ENCODE measurements around the gene USP3. TPM values are rescaled to one million over a fixed set of nuclear protein-coding genes. Genes with fewer than 3 reads are reported as not detected.

USP3 gene
- polyA plus RNA-seq, 1 of the 3 experiments (the other 2 are of a cell fraction): 9.3 TPM

- Histone ChIP-seq H3K4me1 (ENCODE audit: control insufficient read depth in 1 of 2, insufficient read depth in 2 of 2, low read depth in 1 of 2, low read length in 1 of 2) (peaks cover 30 to 47% of the 10 kb centered on the region in 2 experiments; a peak in 3 of 4 replicates), H3K9me2 (no peaks in the 10 kb centered on the region), H4K20me1 (ENCODE audit: insufficient read depth) (peaks cover 54% of the 10 kb centered on the region), H3K4me3 (ENCODE audit: low read depth in 2 of 2, low read length in 1 of 2) (no peak overlapping the region), H3K4me2 (peak overlapping the region; percentile 16; the same call in 1 of the 2 replicates), H2AFZ (ENCODE audit: low read depth) (no peak overlapping the region), H3K36me3 (replicated peaks in 1 of 2; ENCODE audit: control insufficient read depth in 1 of 2, insufficient read depth in 2 of 2, low read length in 1 of 2) (no peaks in the 10 kb centered on the region), H3K9ac (no peak overlapping the region), H3K9me3 (no peaks in the 10 kb centered on the region), H3K27ac (ENCODE audit: low read depth in 2 of 2, low read length in 1 of 2) (peak overlapping the region in 1 of 2 experiments; percentile 77; a peak in 1 of 4 replicates), H3K79me2 (ENCODE audit: insufficient read depth) (peaks cover 79% of the 10 kb centered on the region), H3F3A (replicated peaks; ENCODE audit: insufficient read depth) (peaks cover 30% of the 10 kb centered on the region), H3K27me3 (ENCODE audit: insufficient read depth) (no peaks in the 10 kb centered on the region)
- WGBS (ENCODE audit: low lambda C conversion rate): 31% methylated on average over 2 of the region's 2 CpGs
- ChIA-PET POLR2A (interaction anchor here (0.6 kb wide), 1 partner anchor 123 kb away, joined by 3 read pairs; no protein-coding TSS in a partner anchor), CTCF (interaction anchor here (0.9 to 1.8 kb wide), 3 partner anchors 15 to 102 kb away, joined by 3 to 5 read pairs (median 5); no protein-coding TSS in a partner anchor)
- TF ChIP-seq FOSL2 (IDR thresholded peaks at IDR 0.05; ENCODE audit: borderline replicate concordance, low read depth): no peak
- no peak for TF ChIP-seq USF1 (IDR thresholded peaks at IDR 0.05; ENCODE audit: borderline replicate concordance, low read depth)
- no peak for TF ChIP-seq JUND (IDR thresholded peaks at IDR 0.05)
- no peak for DNase-seq
Measured at GRCh38 chr15:63507878-63508818, 3.8 kb downstream of the USP3 start.

GRCh38 chr15:63509056-63509954 lies 4.9 kb downstream of the USP3 start:
- Histone ChIP-seq H3K4me3 (ENCODE audit: low read depth in 2 of 2, low read length in 1 of 2) (no peak overlapping the region), H3K27ac (ENCODE audit: low read depth in 2 of 2, low read length in 1 of 2) (peak overlapping the region in 1 of 2 experiments; percentile 77; a peak in 2 of 4 replicates), H3K4me2 (peak overlapping the region; percentile 48; the same call in 1 of the 2 replicates), H3F3A (replicated peaks; ENCODE audit: insufficient read depth) (peaks cover 26% of the 10 kb centered on the region), H3K36me3 (replicated peaks in 1 of 2; ENCODE audit: control insufficient read depth in 1 of 2, insufficient read depth in 2 of 2, low read length in 1 of 2) (no peaks in the 10 kb centered on the region), H3K9me3 (no peaks in the 10 kb centered on the region), H3K9ac (no peak overlapping the region), H3K9me2 (no peaks in the 10 kb centered on the region), H3K27me3 (ENCODE audit: insufficient read depth) (no peaks in the 10 kb centered on the region), H3K4me1 (ENCODE audit: control insufficient read depth in 1 of 2, insufficient read depth in 2 of 2, low read depth in 1 of 2, low read length in 1 of 2) (peaks cover 23 to 43% of the 10 kb centered on the region in 2 experiments; a peak in 3 of 4 replicates), H3K79me2 (ENCODE audit: insufficient read depth) (peaks cover 91% of the 10 kb centered on the region), H4K20me1 (ENCODE audit: insufficient read depth) (peaks cover 61% of the 10 kb centered on the region), H2AFZ (ENCODE audit: low read depth) (no peak overlapping the region)
- DNase-seq: no peak
- ChIA-PET CTCF (interaction anchor here (1.1 to 1.4 kb wide), 4 partner anchors 22 to 101 kb away, joined by 3 to 5 read pairs (median 4); partner anchors contain the start of gene FBXL22), POLR2A (interaction anchor here (0.6 kb wide), 1 partner anchor 42 kb away, joined by 3 read pairs; no protein-coding TSS in a partner anchor)
- TF ChIP-seq EZH2phosphoT487 (IDR thresholded peaks at IDR 0.05; ENCODE audit: borderline replicate concordance, low read depth) (no peak), RCOR1 (IDR thresholded peaks at IDR 0.05; ENCODE audit: low read length) (no peak)
- 64% methylated on average over 6 of the region's 6 CpGs for WGBS (ENCODE audit: low lambda C conversion rate)

All from SK-N-SH (cell line).